ENCODE measurements around the gene GLB1L3.
"Not testable (repeated sequence)": the region's sequence is repeated elsewhere in the genome, so short reads cannot be mapped to it uniquely, and the experiment has no call there.

Gene GLB1L3

GRCh38 chr11:134250675-134251074, 25.5 kb upstream of the GLB1L3 start:
- TF ChIP-seq, protein P1, sequence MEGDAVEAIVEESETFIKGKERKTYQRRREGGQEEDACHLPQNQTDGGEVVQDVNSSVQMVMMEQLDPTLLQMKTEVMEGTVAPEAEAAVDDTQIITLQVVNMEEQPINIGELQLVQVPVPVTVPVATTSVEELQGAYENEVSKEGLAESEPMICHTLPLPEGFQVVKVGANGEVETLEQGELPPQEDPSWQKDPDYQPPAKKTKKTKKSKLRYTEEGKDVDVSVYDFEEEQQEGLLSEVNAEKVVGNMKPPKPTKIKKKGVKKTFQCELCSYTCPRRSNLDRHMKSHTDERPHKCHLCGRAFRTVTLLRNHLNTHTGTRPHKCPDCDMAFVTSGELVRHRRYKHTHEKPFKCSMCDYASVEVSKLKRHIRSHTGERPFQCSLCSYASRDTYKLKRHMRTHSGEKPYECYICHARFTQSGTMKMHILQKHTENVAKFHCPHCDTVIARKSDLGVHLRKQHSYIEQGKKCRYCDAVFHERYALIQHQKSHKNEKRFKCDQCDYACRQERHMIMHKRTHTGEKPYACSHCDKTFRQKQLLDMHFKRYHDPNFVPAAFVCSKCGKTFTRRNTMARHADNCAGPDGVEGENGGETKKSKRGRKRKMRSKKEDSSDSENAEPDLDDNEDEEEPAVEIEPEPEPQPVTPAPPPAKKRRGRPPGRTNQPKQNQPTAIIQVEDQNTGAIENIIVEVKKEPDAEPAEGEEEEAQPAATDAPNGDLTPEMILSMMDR (IDR thresholded peaks at IDR 0.05; ENCODE audit: extremely low read depth, missing control alignments): no peak

DNA sequence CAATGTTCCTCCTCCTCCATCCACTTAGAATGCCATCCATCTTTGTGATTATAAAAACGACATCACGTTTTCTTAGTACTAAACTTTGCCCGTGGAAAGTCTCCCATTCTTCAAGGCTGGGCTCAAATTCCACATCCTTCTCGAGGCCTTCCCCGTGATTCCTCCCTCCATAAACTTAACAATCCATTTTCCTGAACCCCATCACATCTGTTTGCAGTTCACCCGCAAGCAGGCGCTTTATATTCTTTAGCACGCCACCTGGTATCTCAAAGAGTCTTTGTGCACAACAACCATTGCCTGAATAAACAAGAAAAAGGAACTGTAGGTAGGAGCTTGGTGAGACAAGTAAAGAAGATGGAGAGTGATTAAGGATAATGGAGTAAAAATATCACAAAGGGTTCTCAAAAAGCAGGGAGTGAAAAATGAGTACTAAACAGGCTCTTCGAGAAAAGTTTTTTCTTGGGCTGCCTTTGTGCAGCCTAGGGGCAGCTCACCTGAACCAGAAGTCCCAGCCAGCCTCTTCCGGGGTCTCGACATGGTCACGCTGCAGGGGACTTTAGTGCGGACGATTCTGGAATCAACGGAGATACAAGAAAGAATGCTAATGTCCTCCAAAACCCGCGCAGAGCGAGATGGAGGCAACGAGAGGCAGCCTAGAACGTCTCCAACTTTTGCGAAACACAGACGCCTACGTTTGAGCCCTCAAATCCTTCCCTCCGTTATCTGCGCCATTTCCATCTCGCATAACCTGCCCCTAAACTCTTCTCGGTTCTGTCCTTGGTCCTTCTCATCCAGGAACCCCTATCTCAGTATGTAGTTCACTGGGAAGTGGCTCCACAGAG, 23.6 kb upstream of the GLB1L3 start:
- TF ChIP-seq, protein P1 (IDR thresholded peaks at IDR 0.05; ENCODE audit: extremely low read depth, missing control alignments): no peak
- DNase-seq (ENCODE audit: low spot score): peak; percentile 40

More at GRCh38 chr11:134250675-134251074, 25.5 kb upstream of the GLB1L3 start:
- no peak for DNase-seq (ENCODE audit: low spot score)

DNA sequence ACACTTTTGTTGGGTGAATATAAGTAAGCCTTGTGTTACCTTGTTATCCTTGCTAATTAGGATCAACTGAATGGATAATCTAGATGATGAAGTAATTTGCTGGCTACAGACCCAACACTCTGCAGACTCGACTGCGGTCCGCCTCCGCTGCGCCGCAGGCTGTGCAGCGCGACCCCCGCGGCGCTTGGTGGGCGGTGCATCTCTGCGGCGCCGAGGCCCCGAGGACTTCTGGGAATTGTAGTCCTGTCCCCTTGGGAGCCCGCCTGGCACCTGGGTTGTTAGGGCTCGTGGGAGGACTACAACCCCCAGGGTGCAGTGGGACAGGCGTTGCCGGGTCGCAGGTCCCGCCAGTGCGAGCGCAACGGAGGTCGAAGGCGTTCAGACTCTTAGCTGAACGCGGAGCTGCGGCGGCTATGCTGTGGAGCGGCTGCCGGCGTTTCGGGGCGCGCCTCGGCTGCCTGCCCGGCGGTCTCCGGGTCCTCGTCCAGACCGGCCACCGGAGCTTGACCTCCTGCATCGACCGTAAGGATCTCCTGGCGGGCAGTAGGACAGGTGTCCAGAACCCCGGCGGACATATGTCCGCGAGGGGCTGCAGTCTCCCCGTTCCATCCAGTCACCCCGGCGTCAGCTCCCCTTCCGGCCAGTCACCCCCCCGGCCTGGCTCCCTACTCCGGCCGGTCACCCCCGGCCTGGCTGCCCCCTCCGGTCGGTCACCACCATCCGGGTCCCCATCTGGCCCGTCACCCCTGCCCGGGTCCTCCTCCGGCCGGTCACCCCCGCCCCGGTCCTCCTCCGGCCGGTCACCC, 22.8 kb upstream of the GLB1L3 start, which contains the start of the genes ACAD8 and THYN1:
ACAD8 (plus strand) TSS at position 381 of the 806 bp plus-strand sequence; CDS start at position 414, 33 bp downstream.
THYN1 (minus strand) TSS at position 165 of the 806 bp plus-strand sequence. CDS start 470 bp downstream, outside the sequence.
- TF ChIP-seq, protein P1 (IDR thresholded peaks at IDR 0.05; ENCODE audit: extremely low read depth, missing control alignments): no peak
- DNase-seq (ENCODE audit: low spot score): peak; percentile 98

GRCh38 chr11:134254433-134255183, 21.6 kb upstream of the GLB1L3 start:
- TF ChIP-seq, protein P1 (IDR thresholded peaks at IDR 0.05; ENCODE audit: extremely low read depth, missing control alignments): no peak
- DNase-seq (ENCODE audit: low spot score): no peak

GRCh38 chr11:134255184-134255561, 21.0 kb upstream of the GLB1L3 start:
- DNase-seq (ENCODE audit: low spot score): not testable (repeated sequence)

DNA sequence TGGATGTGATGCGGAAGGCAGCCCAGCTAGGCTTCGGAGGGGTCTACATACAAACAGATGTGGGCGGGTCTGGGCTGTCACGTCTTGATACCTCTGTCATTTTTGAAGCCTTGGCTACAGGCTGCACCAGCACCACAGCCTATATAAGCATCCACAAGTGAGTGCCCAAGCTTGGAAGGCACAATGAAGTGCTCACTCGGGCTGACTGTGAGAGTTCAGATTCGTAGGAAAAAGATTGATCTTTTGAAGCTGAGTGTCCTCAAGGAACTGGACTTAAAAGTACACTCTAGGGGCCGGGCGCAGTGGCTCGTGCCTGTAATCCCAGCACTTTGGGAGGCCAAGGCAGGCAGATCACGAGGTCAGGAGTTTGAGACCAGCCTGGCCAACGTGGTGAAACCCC, 19.1 kb upstream of the GLB1L3 start:
- no peak for DNase-seq (ENCODE audit: low spot score)
- TF ChIP-seq, protein P1 (IDR thresholded peaks at IDR 0.05; ENCODE audit: extremely low read depth, missing control alignments): no peak

- no peak for DNase-seq (ENCODE audit: low spot score)
Observed at GRCh38 chr11:134258577-134258976, 17.6 kb upstream of the GLB1L3 start.

More at GRCh38 chr11:134258577-134258976, 17.6 kb upstream of the GLB1L3 start:
- TF ChIP-seq, protein P1 (IDR thresholded peaks at IDR 0.05; ENCODE audit: extremely low read depth, missing control alignments): no peak
